Astrocyte (in vitro differentiated cells and primary cell): ENCODE measurements around the gene GTF2F2. TPM values are rescaled to one million over a fixed set of nuclear protein-coding genes. Genes with fewer than 3 reads are reported as not detected.

ENCODE experiments used
- DNase-seq: peaks from one replicate; pipeline ENCODE4 v3.0.0-alpha.2; 2010; ENCODE audit warnings: low read depth
- FAIRE-seq: peaks from 2 replicates; lab custom pipeline; 2011; peaks lifted over from hg19 to GRCh38; lab: Jason Lieb, UNC
- H2AFZ ChIP-seq: 2 replicates; pipeline ENCODE4 v1.6.0; 2012; ENCODE audit warnings: low read depth, low read length, inconsistent platforms
- H3K27ac ChIP-seq: 2 replicates; pipeline ENCODE4 v1.5.1; 2011; ENCODE audit warnings: low read depth, low read length, inconsistent platforms
- H3K27me3 ChIP-seq: 2 replicates; pipeline ENCODE4 v1.6.0; 2011; ENCODE audit warnings: low read length, inconsistent platforms; ENCODE audit not compliant: insufficient read depth
- H3K36me3 ChIP-seq: 2 replicates; pipeline ENCODE4 v1.5.1; 2011; ENCODE audit warnings: low read length, inconsistent platforms; ENCODE audit not compliant: insufficient read depth
- H3K4me1 ChIP-seq: 2 replicates; pipeline ENCODE4 v1.5.1; 2011; ENCODE audit warnings: low read length, inconsistent platforms; ENCODE audit not compliant: insufficient read depth
- H3K4me2 ChIP-seq: 2 replicates; pipeline ENCODE4 v1.6.0; 2012; ENCODE audit warnings: low read length, inconsistent platforms
- H3K4me3 ChIP-seq: 2 replicates; pipeline ENCODE4 v1.5.1; 2011; ENCODE audit warnings: low read depth, mild to moderate bottlenecking, low read length, inconsistent platforms; ENCODE audit not compliant: insufficient read depth
- H3K79me2 ChIP-seq: 2 replicates; pipeline ENCODE4 v1.6.0; 2012; ENCODE audit warnings: mild to moderate bottlenecking, low read length, inconsistent platforms; ENCODE audit not compliant: insufficient read depth
- H3K9ac ChIP-seq: 2 replicates; pipeline ENCODE4 v1.6.0; 2012; ENCODE audit warnings: mild to moderate bottlenecking, low read length, inconsistent platforms
- H3K9me3 ChIP-seq: 2 replicates; pipeline ENCODE4 v1.5.1; 2012; ENCODE audit warnings: low read depth, mild to moderate bottlenecking, low read length, inconsistent platforms; ENCODE audit not compliant: insufficient read depth
- H4K20me1 ChIP-seq: 2 replicates; pipeline ENCODE4 v1.6.0; 2012; ENCODE audit warnings: low read length, inconsistent platforms; ENCODE audit not compliant: insufficient read depth
- H3K27ac Mint-ChIP-seq: one replicate; pipeline ENCODE4 v1.8.0; 2021; ENCODE audit warnings: mild to moderate bottlenecking, mixed read lengths; ENCODE audit not compliant: unreplicated experiment
- H3K27me3 Mint-ChIP-seq: one replicate; pipeline ENCODE4 v1.8.0; 2021; ENCODE audit warnings: low read depth, mixed read lengths; ENCODE audit not compliant: unreplicated experiment
- H3K36me3 Mint-ChIP-seq: one replicate; pipeline ENCODE4 v1.8.0; 2021; ENCODE audit warnings: low read depth, mixed read lengths; ENCODE audit not compliant: unreplicated experiment
- H3K4me1 Mint-ChIP-seq: one replicate; pipeline ENCODE4 v1.8.0; 2021; ENCODE audit warnings: low read depth, mixed read lengths; ENCODE audit not compliant: unreplicated experiment
- H3K4me3 Mint-ChIP-seq: one replicate; pipeline ENCODE4 v1.8.0; 2021; ENCODE audit warnings: mild to moderate bottlenecking, moderate library complexity, mixed read lengths; ENCODE audit not compliant: unreplicated experiment
- H3K9me3 Mint-ChIP-seq: one replicate; pipeline ENCODE4 v1.8.0; 2021; ENCODE audit warnings: mild to moderate bottlenecking, mixed read lengths; ENCODE audit not compliant: unreplicated experiment
- EZH2 ChIP-seq: IDR thresholded peaks from 2 replicates; pipeline ENCODE4 v1.6.1; 2012; ENCODE audit warnings: mild to moderate bottlenecking, low read length, inconsistent platforms; ENCODE audit not compliant: insufficient read depth
- total RNA-seq: library from RNA; stranded (reverse); gene quantifications from 2 replicates; pipeline ENCODE4 v1.2.1, GENCODE V29; 2021
- TF ChIP-seq, protein P1 (sequence below): IDR thresholded peaks from 2 replicates; pipeline ENCODE4 v1.5.1; 2011; ENCODE audit warnings: low read depth, mild to moderate bottlenecking, inconsistent platforms, low read length, moderate library complexity; ENCODE audit not compliant: insufficient read depth

GTF2F2 gene
- total RNA-seq, 1 donor from 2014 or later = 27.8 TPM

DNA sequence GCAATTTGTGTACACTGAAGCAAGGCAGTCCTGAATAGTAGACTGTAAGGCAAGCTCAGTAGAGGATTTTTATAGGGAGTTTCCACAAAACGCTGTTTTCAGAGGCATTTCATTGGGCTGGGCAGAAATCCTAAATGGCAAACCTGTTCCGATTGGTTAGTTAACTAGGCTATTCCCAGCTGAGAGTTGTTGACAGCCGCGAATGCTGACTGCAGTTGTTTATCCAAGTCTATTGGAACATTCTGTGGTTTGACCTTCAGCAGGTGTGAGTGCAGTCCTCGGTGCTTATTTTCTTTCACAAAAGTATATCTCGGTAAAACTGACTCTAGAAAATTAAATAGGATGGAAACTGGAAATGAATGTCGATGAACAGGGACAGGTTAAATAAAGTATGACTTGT lies 175.2 kb downstream of the GTF2F2 start:
- no peak overlapping the region for H3K27ac Mint-ChIP-seq
- Histone ChIP-seq H3K4me1 (no peaks in the 10 kb centered on the region), H3K36me3 (no peaks in the 10 kb centered on the region), H3K79me2 (no peaks in the 10 kb centered on the region), H3K27me3 (no peaks in the 10 kb centered on the region), H3K27ac (no peak overlapping the region), H3K9ac (no peak overlapping the region), H3K4me2 (no peak overlapping the region), H4K20me1 (no peaks in the 10 kb centered on the region), H2AFZ (no peak overlapping the region), H3K9me3 (no peaks in the 10 kb centered on the region), H3K4me3 (no peak overlapping the region)
- H3K9me3 Mint-ChIP-seq = peaks cover 2% of the 10 kb centered on the region
- H3K36me3 Mint-ChIP-seq = peaks cover 1% of the 10 kb centered on the region
- H3K27me3 Mint-ChIP-seq = no peaks in the 10 kb centered on the region
- no peak for FAIRE-seq
- no peaks in the 10 kb centered on the region for H3K4me1 Mint-ChIP-seq
- DNase-seq = no peak
- no peak overlapping the region for H3K4me3 Mint-ChIP-seq
- TF ChIP-seq, protein P1, sequence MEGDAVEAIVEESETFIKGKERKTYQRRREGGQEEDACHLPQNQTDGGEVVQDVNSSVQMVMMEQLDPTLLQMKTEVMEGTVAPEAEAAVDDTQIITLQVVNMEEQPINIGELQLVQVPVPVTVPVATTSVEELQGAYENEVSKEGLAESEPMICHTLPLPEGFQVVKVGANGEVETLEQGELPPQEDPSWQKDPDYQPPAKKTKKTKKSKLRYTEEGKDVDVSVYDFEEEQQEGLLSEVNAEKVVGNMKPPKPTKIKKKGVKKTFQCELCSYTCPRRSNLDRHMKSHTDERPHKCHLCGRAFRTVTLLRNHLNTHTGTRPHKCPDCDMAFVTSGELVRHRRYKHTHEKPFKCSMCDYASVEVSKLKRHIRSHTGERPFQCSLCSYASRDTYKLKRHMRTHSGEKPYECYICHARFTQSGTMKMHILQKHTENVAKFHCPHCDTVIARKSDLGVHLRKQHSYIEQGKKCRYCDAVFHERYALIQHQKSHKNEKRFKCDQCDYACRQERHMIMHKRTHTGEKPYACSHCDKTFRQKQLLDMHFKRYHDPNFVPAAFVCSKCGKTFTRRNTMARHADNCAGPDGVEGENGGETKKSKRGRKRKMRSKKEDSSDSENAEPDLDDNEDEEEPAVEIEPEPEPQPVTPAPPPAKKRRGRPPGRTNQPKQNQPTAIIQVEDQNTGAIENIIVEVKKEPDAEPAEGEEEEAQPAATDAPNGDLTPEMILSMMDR = no peak
- no peak for TF ChIP-seq EZH2

DNA sequence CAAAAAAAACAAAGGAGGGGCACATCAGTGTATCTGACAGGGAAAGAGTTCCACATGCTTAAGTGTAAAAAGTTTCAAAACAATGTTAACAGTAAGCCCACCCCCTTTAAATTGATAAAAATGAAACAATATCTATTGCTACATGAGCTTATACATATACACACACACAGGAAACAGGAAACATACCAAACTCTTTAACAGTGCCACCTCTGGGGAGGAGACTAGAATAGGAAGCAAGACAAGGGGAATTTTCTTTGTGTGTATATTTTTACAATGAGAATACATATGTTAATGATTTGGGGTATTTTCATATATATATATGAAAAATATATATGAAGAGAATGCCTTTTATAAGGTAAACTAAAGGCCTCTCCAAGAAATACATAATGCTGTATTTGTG lies 175.9 kb downstream of the GTF2F2 start:
- H4K20me1 ChIP-seq = no peaks in the 10 kb centered on the region
- H3K27ac ChIP-seq = no peak overlapping the region
- FAIRE-seq (no peak), DNase-seq (no peak)
- H3K4me1 ChIP-seq = no peaks in the 10 kb centered on the region
- H3K27me3 Mint-ChIP-seq = no peaks in the 10 kb centered on the region
- no peaks in the 10 kb centered on the region for H3K4me1 Mint-ChIP-seq
- H3K4me3 ChIP-seq = no peak overlapping the region
- no peak overlapping the region for H2AFZ ChIP-seq
- H3K27me3 ChIP-seq = no peaks in the 10 kb centered on the region
- no peak overlapping the region for H3K9ac ChIP-seq
- no peak overlapping the region for H3K4me3 Mint-ChIP-seq
- no peaks in the 10 kb centered on the region for H3K9me3 ChIP-seq
- H3K9me3 Mint-ChIP-seq = peaks cover 2% of the 10 kb centered on the region
- TF ChIP-seq, protein P1 = no peak
- no peak for TF ChIP-seq EZH2
- H3K36me3 ChIP-seq = no peaks in the 10 kb centered on the region
- H3K79me2 ChIP-seq = no peaks in the 10 kb centered on the region
- peaks cover 1% of the 10 kb centered on the region for H3K36me3 Mint-ChIP-seq
- H3K27ac Mint-ChIP-seq = no peak overlapping the region
- no peak overlapping the region for H3K4me2 ChIP-seq

DNA sequence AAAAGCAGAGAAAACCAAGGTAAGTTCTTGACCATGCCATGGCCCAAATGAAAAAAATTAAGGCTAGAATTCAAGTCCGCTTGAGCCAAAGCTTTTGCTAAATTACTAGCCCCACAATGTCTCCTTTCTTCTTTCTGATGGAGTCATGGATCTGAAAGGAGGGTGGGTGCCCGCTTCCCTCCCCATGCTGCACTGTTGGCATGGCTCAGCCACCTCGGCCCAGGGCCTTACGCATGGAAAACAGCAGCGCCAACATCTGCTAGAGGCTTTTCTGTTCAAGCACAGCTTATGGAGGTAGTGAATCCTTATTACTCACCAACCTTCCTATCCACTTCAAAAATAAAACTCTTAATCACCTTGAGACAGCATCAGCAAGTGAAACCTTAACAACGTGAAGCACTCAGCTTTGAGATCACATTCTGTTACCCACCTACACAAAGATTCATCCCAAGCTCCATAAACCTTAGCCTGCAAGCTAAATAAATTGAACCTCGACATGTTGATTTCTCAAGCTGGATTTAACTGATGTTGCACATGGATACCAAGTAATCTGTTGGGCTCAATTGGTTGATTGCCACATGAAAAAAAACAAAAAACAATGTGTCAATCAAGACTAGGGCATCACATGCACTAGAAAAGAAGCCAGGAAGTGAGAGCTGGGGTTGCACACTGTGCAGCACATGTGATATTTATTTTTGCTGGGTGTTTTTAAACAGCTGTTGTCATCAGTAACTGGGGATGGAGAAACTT lies 177.3 kb downstream of the GTF2F2 start:
- no peaks in the 10 kb centered on the region for H3K27me3 Mint-ChIP-seq
- H3K79me2 ChIP-seq = no peaks in the 10 kb centered on the region
- DNase-seq = no peak
- no peaks in the 10 kb centered on the region for H3K4me1 Mint-ChIP-seq
- H3K9ac ChIP-seq = no peak overlapping the region
- peaks cover 2% of the 10 kb centered on the region for H3K9me3 Mint-ChIP-seq
- no peaks in the 10 kb centered on the region for H3K27me3 ChIP-seq
- no peak overlapping the region for H3K4me3 Mint-ChIP-seq
- H2AFZ ChIP-seq = no peak overlapping the region
- no peaks in the 10 kb centered on the region for H3K36me3 ChIP-seq
- H3K4me2 ChIP-seq = no peak overlapping the region
- H3K27ac ChIP-seq = no peak overlapping the region
- no peaks in the 10 kb centered on the region for H3K9me3 ChIP-seq
- H4K20me1 ChIP-seq = no peaks in the 10 kb centered on the region
- H3K36me3 Mint-ChIP-seq = peaks cover 1% of the 10 kb centered on the region
- no peaks in the 10 kb centered on the region for H3K4me1 ChIP-seq
- FAIRE-seq = no peak
- no peak overlapping the region for H3K27ac Mint-ChIP-seq
- TF ChIP-seq, protein P1 = no peak
- H3K4me3 ChIP-seq = no peak overlapping the region
